ENCODE results near the gene ACOT9. TPM values are rescaled to one million over a fixed set of nuclear protein-coding genes. Genes with fewer than 3 reads are reported as not detected.

ACOT9 gene
- total and polyA plus RNA-seq, 2 experiments from 2014 or later = 28.5 to 34.3 TPM

GRCh38 chrX:23770142-23770541 lies 27.1 kb upstream of the ACOT9 start (continued):
- TF ChIP-seq REST (IDR thresholded peaks at IDR 0.05; ENCODE audit: unreplicated experiment) = no peak
- TF ChIP-seq ZNF331 (CRISPR knock-in tag; IDR thresholded peaks at IDR 0.05; ENCODE audit: low read depth) = no peak

GRCh38 chrX:23766650-23767551 lies 23.8 kb upstream of the ACOT9 start:
- Mint-ChIP-seq H3K27me3 (ENCODE audit: insufficient read depth, low read depth, poor library complexity) (peaks cover 1% of the 10 kb centered on the region), H3K27ac (no peak overlapping the region), H3K9me3 (peaks cover 3% of the 10 kb centered on the region; the same call in 1 of the 3 replicates), H3K36me3 (ENCODE audit: low read depth) (no peaks in the 10 kb centered on the region; the same call in 2 of the 3 replicates), H3K4me1 (peaks cover 9% of the 10 kb centered on the region), H3K4me3 (no peak overlapping the region)
- H4K20me1 ChIP-seq (replicated peaks; ENCODE audit: insufficient read depth) = no peaks in the 10 kb centered on the region
- DNase-seq (ENCODE audit: low spot score) (no peak), ATAC-seq (no peak; the same call in 2 of the 3 replicates)
- H3F3A ChIP-seq (replicated peaks; ENCODE audit: low read depth) = no peaks in the 10 kb centered on the region
- H3K4me2 ChIP-seq = no peak overlapping the region
- H3K27me3 ChIP-seq (ENCODE audit: insufficient read depth) = no peaks in the 10 kb centered on the region
- no peak overlapping the region for H2AFZ ChIP-seq
- H3K27ac ChIP-seq (ENCODE audit: low read depth) = no peak overlapping the region
- H3K36me3 ChIP-seq (ENCODE audit: insufficient read depth) = no peaks in the 10 kb centered on the region
- no peaks in the 10 kb centered on the region for H3K9me2 ChIP-seq (ENCODE audit: insufficient read depth)
- no peak overlapping the region for H3K4me3 ChIP-seq
- no peaks in the 10 kb centered on the region for H3K79me2 ChIP-seq (replicated peaks; ENCODE audit: insufficient read depth)
- peaks cover 7% of the 10 kb centered on the region; the same call in 1 of the 2 replicates for H3K4me1 ChIP-seq (ENCODE audit: insufficient read depth)
- TF ChIP-seq NANOG (IDR thresholded peaks at IDR 0.05; ENCODE audit: borderline replicate concordance) (no peak), EZH2 (IDR thresholded peaks at IDR 0.05; ENCODE audit: low read depth, unreplicated experiment) (no peak), CREB1 (CRISPR knock-in tag; IDR thresholded peaks at IDR 0.05; ENCODE audit: low read depth) (no peak), ZNF462 (CRISPR knock-in tag; IDR thresholded peaks at IDR 0.05) (no peak), POLR2AphosphoS5 (IDR thresholded peaks at IDR 0.05; ENCODE audit: low read depth) (no peak), REST (IDR thresholded peaks at IDR 0.05; ENCODE audit: unreplicated experiment) (no peak), ZNF114 (CRISPR knock-in tag; IDR thresholded peaks at IDR 0.05) (no peak), ZNF331 (CRISPR knock-in tag; IDR thresholded peaks at IDR 0.05; ENCODE audit: low read depth) (no peak)
